HUES48 (cell line): ENCODE data around the gene FRA10AC1.

ENCODE experiments used
- H3K27ac ChIP-seq: one replicate; pipeline ENCODE4 v1.7.0; 2013; ENCODE audit warnings: low read depth, low read length, inconsistent platforms
- H3K27me3 ChIP-seq: 2 replicates; pipeline ENCODE4 v1.6.1; 2013; ENCODE audit warnings: mild to moderate bottlenecking, low read length; ENCODE audit not compliant: control insufficient read depth, insufficient read depth
- H3K36me3 ChIP-seq: 2 replicates; pipeline ENCODE4 v1.6.1; 2013; ENCODE audit warnings: low read length; ENCODE audit not compliant: control insufficient read depth, insufficient read depth
- H3K4me1 ChIP-seq: 2 replicates; pipeline ENCODE4 v1.6.1; 2013; ENCODE audit warnings: mild to moderate bottlenecking, low read length; ENCODE audit not compliant: control insufficient read depth, insufficient read depth
- H3K4me3 ChIP-seq: 2 replicates; pipeline ENCODE4 v1.5.1; 2013; ENCODE audit warnings: mild to moderate bottlenecking, low read depth, low read length
- H3K9ac ChIP-seq: 2 replicates; pipeline ENCODE4 v1.6.1; 2013; ENCODE audit warnings: mild to moderate bottlenecking, low read depth, low read length, moderate library complexity
- H3K9me3 ChIP-seq: 2 replicates; pipeline ENCODE4 v1.6.1; 2013; ENCODE audit warnings: low read length; ENCODE audit not compliant: control insufficient read depth, insufficient read depth

FRA10AC1 gene

GRCh38 chr10:93672022-93672678, 30.2 kb downstream of the FRA10AC1 start:
- Histone ChIP-seq H3K36me3 (peaks cover 83% of the 10 kb centered on the region), H3K9ac (no peak overlapping the region), H3K4me3 (no peak overlapping the region), H3K4me1 (no peaks in the 10 kb centered on the region), H3K9me3 (no peaks in the 10 kb centered on the region), H3K27me3 (no peaks in the 10 kb centered on the region), H3K27ac (no peak overlapping the region)

GRCh38 chr10:93671042-93671441, 31.4 kb downstream of the FRA10AC1 start:
- no peaks in the 10 kb centered on the region for H3K27me3 ChIP-seq
- no peak overlapping the region for H3K27ac ChIP-seq
- no peaks in the 10 kb centered on the region for H3K9me3 ChIP-seq
- H3K4me1 ChIP-seq = no peaks in the 10 kb centered on the region
- H3K4me3 ChIP-seq = no peak overlapping the region
- peaks cover 77% of the 10 kb centered on the region for H3K36me3 ChIP-seq
- H3K9ac ChIP-seq = no peak overlapping the region

GRCh38 chr10:93670372-93670771, 32.0 kb downstream of the FRA10AC1 start:
- no peak overlapping the region for H3K4me3 ChIP-seq
- H3K27me3 ChIP-seq = no peaks in the 10 kb centered on the region
- no peak overlapping the region for H3K27ac ChIP-seq
- no peaks in the 10 kb centered on the region for H3K9me3 ChIP-seq
- H3K36me3 ChIP-seq = peaks cover 70% of the 10 kb centered on the region
- H3K4me1 ChIP-seq = no peaks in the 10 kb centered on the region
- H3K9ac ChIP-seq = no peak overlapping the region

GRCh38 chr10:93667795-93668194, 34.6 kb downstream of the FRA10AC1 start:
- H3K9ac ChIP-seq = no peak overlapping the region
- no peaks in the 10 kb centered on the region for H3K9me3 ChIP-seq
- peaks cover 49% of the 10 kb centered on the region for H3K36me3 ChIP-seq
- H3K4me3 ChIP-seq = no peak overlapping the region
- no peaks in the 10 kb centered on the region for H3K4me1 ChIP-seq
- no peaks in the 10 kb centered on the region for H3K27me3 ChIP-seq
- no peak overlapping the region for H3K27ac ChIP-seq

- H3K9ac ChIP-seq = no peak overlapping the region
- H3K4me1 ChIP-seq = no peaks in the 10 kb centered on the region
- H3K27ac ChIP-seq = no peak overlapping the region
- H3K4me3 ChIP-seq = no peak overlapping the region
- peaks cover 43% of the 10 kb centered on the region for H3K36me3 ChIP-seq
- H3K27me3 ChIP-seq = no peaks in the 10 kb centered on the region
- no peaks in the 10 kb centered on the region for H3K9me3 ChIP-seq
These were observed 36.4 kb downstream of the FRA10AC1 start for GRCh38 chr10:93666030-93666429.

GRCh38 chr10:93657757-93658156, 44.6 kb downstream of the FRA10AC1 start:
- H3K4me3 ChIP-seq = no peak overlapping the region
- H3K9me3 ChIP-seq = no peaks in the 10 kb centered on the region
- H3K9ac ChIP-seq = no peak overlapping the region

GRCh38 chr10:93656155-93656554, 46.2 kb downstream of the FRA10AC1 start:
- Histone ChIP-seq H3K9ac (no peak overlapping the region), H3K9me3 (no peaks in the 10 kb centered on the region)

More at GRCh38 chr10:93657757-93658156, 44.6 kb downstream of the FRA10AC1 start:
- no peaks in the 10 kb centered on the region for H3K36me3 ChIP-seq
- H3K4me1 ChIP-seq = 0 out of 2 replicates have a peak, but pooled peaks cover 4% of the 10 kb centered on the region
- H3K27me3 ChIP-seq = no peaks in the 10 kb centered on the region
- no peak overlapping the region for H3K27ac ChIP-seq

GRCh38 chr10:93654201-93654600, 48.2 kb downstream of the FRA10AC1 start:
- Histone ChIP-seq H3K4me3 (no peak overlapping the region), H3K36me3 (no peaks in the 10 kb centered on the region), H3K27ac (no peak overlapping the region), H3K4me1 (no peaks in the 10 kb centered on the region), H3K9ac (no peak overlapping the region), H3K9me3 (no peaks in the 10 kb centered on the region), H3K27me3 (no peaks in the 10 kb centered on the region)

More at GRCh38 chr10:93656155-93656554, 46.2 kb downstream of the FRA10AC1 start:
- H3K36me3 ChIP-seq = no peaks in the 10 kb centered on the region
- H3K27me3 ChIP-seq = no peaks in the 10 kb centered on the region
- H3K4me3 ChIP-seq = no peak overlapping the region
- 0 out of 2 replicates have a peak, but pooled peaks cover 4% of the 10 kb centered on the region for H3K4me1 ChIP-seq
- no peak overlapping the region for H3K27ac ChIP-seq

GRCh38 chr10:93652857-93653256, 49.5 kb downstream of the FRA10AC1 start:
- no peaks in the 10 kb centered on the region for H3K4me1 ChIP-seq
- no peak overlapping the region for H3K27ac ChIP-seq
- no peaks in the 10 kb centered on the region for H3K9me3 ChIP-seq
- H3K4me3 ChIP-seq = no peak overlapping the region
- H3K27me3 ChIP-seq = no peaks in the 10 kb centered on the region
- H3K36me3 ChIP-seq = no peaks in the 10 kb centered on the region
- no peak overlapping the region for H3K9ac ChIP-seq

GRCh38 chr10:93639791-93640190, 62.6 kb downstream of the FRA10AC1 start:
- Histone ChIP-seq H3K27me3 (no peaks in the 10 kb centered on the region), H3K9ac (no peak overlapping the region), H3K4me1 (no peaks in the 10 kb centered on the region), H3K36me3 (no peaks in the 10 kb centered on the region), H3K27ac (no peak overlapping the region), H3K9me3 (no peaks in the 10 kb centered on the region), H3K4me3 (no peak overlapping the region)

- Histone ChIP-seq H3K9me3 (no peaks in the 10 kb centered on the region), H3K27ac (no peak overlapping the region), H3K27me3 (no peaks in the 10 kb centered on the region), H3K4me3 (no peak overlapping the region), H3K9ac (no peak overlapping the region), H3K36me3 (no peaks in the 10 kb centered on the region), H3K4me1 (no peaks in the 10 kb centered on the region)
These were observed 71.5 kb downstream of the FRA10AC1 start for GRCh38 chr10:93630625-93631557.
